Cardiac fibroblast (primary cell): ENCODE data around the gene DNMBP.
A peak's percentile ranks its signal among the peaks of the same experiment; 100 is the strongest.

Source experiments
- DNase-seq, 2 donors: peaks; one replicate each; pipeline versions ENCODE4 v3.0.0 to v3.0.0-alpha.2; 2010; ENCODE audit warnings: low read depth in 2 of 2
- H3K4me3 ChIP-seq, 2 donors: replicated peaks in 1 of 2; 1 replicate in 1 of 2; 2 replicates in 1 of 2; pipeline ENCODE4 v1.5.1; 2011; ENCODE audit warnings: low read depth in 2 of 2, low read length in 2 of 2, mild to moderate bottlenecking in 2 of 2, moderate library complexity in 1 of 2
- TF ChIP-seq, protein P1 (sequence below): IDR thresholded peaks from one replicate; pipeline ENCODE4 v1.5.1; 2011; ENCODE audit warnings: low read depth, mild to moderate bottlenecking, low read length, inconsistent platforms

The DNMBP gene

DNA sequence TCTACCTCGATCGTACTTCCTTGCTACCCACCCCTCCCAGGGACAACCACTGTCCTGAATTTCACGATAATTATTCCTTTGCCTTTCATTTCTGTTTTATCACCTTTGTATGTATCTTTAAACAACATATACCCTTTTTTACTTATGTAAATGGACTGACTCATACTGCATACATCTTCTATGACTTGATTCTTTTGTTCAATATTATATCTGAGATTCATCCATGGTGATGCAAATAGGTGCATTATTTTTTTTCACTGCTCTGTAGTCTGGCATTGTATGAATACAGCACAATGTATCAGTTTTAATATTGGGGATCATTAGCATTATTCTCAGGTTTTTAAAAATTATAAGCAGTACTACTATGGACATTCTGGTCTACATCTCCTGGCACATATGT lies 157.9 kb downstream of the DNMBP start:
- no peak overlapping the region for H3K4me3 ChIP-seq
- DNase-seq, result no peak
- TF ChIP-seq, protein P1, sequence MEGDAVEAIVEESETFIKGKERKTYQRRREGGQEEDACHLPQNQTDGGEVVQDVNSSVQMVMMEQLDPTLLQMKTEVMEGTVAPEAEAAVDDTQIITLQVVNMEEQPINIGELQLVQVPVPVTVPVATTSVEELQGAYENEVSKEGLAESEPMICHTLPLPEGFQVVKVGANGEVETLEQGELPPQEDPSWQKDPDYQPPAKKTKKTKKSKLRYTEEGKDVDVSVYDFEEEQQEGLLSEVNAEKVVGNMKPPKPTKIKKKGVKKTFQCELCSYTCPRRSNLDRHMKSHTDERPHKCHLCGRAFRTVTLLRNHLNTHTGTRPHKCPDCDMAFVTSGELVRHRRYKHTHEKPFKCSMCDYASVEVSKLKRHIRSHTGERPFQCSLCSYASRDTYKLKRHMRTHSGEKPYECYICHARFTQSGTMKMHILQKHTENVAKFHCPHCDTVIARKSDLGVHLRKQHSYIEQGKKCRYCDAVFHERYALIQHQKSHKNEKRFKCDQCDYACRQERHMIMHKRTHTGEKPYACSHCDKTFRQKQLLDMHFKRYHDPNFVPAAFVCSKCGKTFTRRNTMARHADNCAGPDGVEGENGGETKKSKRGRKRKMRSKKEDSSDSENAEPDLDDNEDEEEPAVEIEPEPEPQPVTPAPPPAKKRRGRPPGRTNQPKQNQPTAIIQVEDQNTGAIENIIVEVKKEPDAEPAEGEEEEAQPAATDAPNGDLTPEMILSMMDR, result no peak

DNA sequence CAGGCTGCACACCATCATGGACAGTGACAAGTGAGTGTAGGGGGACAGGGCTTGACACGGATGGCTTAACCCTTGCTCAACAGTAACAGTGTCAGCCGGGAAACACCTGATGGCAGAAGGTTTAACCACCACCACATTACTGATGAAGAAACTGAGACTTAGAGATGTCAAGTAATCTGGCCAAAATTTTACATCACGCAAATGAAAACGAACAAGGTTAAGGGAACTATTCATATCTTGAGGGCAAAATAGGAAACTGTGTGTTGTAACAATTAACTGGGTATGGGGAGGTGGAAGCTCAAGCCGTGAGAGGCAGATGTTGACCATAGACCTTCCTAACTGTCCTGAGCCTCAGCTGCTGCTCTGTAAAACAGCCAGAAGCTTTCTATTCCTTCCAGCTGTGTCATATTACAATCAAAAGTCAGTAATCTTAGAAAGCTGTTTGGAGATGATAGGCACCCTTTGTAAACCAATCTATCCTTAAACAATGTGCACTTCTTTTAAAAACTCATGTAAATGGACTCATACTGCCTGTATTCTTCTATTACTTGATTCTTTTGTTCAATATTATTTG lies 158.9 kb downstream of the DNMBP start:
- H3K4me3 ChIP-seq, result no peak overlapping the region
- TF ChIP-seq, protein P1, result no peak
- DNase-seq, result no peak

DNA sequence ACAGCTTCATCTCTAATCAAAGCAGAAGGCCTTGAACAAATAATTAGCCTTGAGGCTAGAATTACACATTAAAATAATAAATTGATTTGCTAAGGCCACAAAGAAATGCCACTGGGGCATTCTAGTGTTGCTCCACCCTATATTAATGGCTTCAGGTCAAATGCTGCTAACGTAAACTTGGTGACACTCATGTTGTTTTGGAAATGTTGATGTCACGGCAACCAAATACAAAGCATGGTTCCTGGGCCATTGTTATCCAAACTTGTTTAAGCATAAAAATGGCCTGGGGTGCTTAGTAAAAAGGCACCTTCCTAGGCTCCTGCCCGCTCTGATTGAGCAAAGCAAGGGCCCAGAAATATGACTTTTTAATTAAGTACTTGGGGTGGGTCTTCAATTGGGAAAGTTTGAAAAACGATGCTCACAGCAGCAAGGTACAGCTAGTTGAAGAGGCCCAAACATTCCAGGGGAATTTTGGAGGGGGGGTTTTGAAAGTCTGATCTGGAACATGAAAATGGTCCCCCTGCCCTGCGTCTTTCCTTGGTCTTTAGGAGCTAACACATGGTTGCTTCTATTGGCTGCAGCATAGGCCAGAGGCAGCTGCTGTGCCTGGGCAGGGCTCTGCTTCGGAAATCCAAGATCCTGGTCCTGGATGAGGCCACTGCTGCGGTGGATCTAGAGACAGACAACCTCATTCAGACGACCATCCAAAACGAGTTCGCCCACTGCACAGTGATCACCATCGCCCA lies 159.6 kb downstream of the DNMBP start:
- TF ChIP-seq, protein P1, result no peak
- H3K4me3 ChIP-seq, result no peak overlapping the region
- no peak for DNase-seq

DNA sequence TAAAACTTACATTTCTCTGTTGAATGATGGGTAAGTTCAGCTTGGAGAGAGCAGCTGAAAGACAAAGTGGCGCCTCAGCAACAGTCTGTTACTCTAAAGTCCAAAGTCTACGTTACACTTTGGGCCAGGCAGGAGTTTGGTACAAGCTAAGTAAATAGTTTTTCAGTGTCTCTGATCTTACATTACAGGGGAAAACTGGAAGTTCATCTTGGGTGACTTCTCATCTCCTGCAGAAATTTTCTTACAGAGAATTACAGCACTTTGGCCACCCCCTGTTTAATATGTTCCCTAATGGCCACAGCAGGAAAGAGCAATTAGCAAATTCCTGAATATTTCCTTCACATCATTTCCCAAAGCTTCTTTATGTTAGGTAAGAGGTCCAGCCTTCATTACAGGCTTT lies 160.2 kb downstream of the DNMBP start:
- DNase-seq, result no peak
- TF ChIP-seq, protein P1, result no peak
- H3K4me3 ChIP-seq, result no peak overlapping the region

DNA sequence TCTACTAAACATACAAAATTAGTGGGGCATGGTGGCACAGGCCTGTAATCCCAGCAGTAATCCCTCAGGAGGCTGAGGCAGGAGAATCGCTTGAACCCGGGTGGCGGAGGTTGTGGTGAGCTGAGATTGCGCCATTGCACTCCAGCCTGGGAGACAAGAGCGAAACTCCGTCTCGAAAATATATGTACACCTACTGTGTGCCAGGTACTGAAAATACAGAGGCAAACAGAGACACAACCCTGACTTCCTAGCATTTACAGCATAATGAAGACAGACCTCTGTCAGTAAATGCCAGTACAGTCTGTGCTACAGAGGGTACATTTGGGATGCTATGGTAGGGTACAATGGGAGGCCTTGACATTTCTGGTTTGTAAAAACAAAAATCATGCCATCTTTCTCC lies 160.7 kb downstream of the DNMBP start:
- TF ChIP-seq, protein P1, result no peak
- no peak for DNase-seq
- no peak overlapping the region for H3K4me3 ChIP-seq

DNA sequence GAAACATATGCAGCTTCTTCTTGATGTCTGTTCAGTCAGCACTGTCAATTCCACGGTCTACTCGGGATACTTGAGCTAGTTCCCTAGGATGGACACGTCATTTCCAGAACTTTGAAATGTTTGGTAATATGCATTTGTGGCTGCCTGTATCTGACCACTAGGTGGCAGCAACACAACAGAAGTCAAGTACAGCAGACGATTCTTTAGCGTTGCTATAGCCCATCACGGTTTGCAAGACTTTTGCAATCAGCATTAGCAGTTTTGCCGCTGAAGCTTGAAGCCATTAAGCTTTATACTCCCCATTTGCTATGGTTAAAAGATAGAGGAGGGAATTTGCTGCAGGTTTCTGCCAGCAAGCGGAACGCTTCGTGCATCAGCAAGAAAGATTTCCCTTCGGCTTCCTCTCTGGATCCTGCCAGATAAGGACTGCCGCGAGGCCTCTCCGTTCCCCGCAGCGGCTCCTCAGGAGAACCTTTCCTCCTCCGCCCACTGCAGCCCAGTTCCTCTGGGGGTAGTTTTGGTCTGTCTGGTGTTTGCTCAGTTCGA lies 163.8 kb downstream of the DNMBP start:
- H3K4me3 ChIP-seq, result peak overlapping the region; percentile 12 to 16
- peak; percentile 97 for DNase-seq
- TF ChIP-seq, protein P1, result peak; percentile 82
